HFFc6 (cell line): ENCODE data around the gene ALKAL2. TPM values are rescaled to one million over a fixed set of nuclear protein-coding genes. Genes with fewer than 3 reads are reported as not detected.

ENCODE experiments used
- DNase-seq: peaks from one replicate; pipeline ENCODE4 v3.0.0-alpha.2; 2018
- H3K27ac Mint-ChIP-seq: 2 replicates; pipeline ENCODE4 v1.8.0; 2020; ENCODE audit warnings: mild to moderate bottlenecking, mixed read lengths
- H3K27me3 Mint-ChIP-seq: 2 replicates; pipeline ENCODE4 v1.8.0; 2021; ENCODE audit warnings: mild to moderate bottlenecking, moderate library complexity, mixed read lengths; ENCODE audit not compliant: insufficient read depth
- H3K36me3 Mint-ChIP-seq: 2 replicates; pipeline ENCODE4 v1.8.0; 2021; ENCODE audit warnings: low read depth, mixed read lengths
- H3K4me1 Mint-ChIP-seq: 2 replicates; pipeline ENCODE4 v1.8.0; 2020; ENCODE audit warnings: low read depth, mixed read lengths
- H3K4me3 Mint-ChIP-seq: 2 replicates; pipeline ENCODE4 v1.8.0; 2020; ENCODE audit warnings: mild to moderate bottlenecking, moderate library complexity, mixed read lengths
- H3K9me3 Mint-ChIP-seq: 2 replicates; pipeline ENCODE4 v1.8.0; 2020; ENCODE audit warnings: mild to moderate bottlenecking, mixed read lengths
- total RNA-seq, 6 experiments: library from RNA; stranded (reverse); fragmentation: NEBNext Ultra II Directional; extraction: Animal tissue kit (Norgen Biotek cat#: 25700); gene quantifications; 2 replicates in 1 of 6; 3 replicates in 5 of 6; pipeline ENCODE4 v1.2.3, GENCODE V29; 2021
- TF ChIP-seq, protein P1 (sequence below): fragments of 200-600 bp; sonication (generic); IDR thresholded peaks from 2 replicates; pipeline ENCODE4 v1.5.0; 2021; ENCODE audit warnings: antibody characterized with exemption, mild to moderate bottlenecking

The ALKAL2 gene
- total RNA-seq, 6 experiments from 2014 or later, result not detected

DNA sequence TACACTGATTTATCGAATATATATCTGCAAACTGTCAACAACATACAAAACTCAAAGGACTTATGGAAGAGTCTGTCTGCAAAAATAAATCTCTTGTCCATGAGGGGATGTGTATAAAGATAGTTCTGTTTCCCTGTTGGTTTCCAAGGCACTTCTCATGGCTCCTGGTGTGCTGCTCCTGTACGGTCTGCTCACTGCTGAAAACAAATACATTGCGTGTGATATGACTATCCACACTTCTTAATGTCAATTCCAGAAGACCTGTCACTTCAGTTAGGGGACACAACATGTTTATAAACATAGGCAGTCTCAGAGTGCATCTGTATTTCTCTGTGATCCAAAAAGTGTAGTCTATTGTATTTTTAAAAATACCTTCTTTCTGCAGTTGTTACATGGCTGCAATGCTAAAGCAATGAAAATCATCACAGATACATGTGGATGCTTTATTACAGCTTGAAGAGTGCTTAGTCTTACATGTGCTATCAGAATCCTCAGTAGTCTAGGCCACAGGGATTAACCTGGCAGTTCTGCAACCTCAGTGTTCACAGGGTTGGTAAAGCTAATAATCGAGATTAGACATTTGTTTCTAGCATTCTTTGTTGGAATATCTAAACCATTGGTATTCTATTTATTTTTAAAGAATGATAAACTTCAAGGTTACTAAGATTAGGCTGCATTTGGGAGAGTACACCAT lies 7.8 kb downstream of the ALKAL2 start:
- TF ChIP-seq, protein P1, sequence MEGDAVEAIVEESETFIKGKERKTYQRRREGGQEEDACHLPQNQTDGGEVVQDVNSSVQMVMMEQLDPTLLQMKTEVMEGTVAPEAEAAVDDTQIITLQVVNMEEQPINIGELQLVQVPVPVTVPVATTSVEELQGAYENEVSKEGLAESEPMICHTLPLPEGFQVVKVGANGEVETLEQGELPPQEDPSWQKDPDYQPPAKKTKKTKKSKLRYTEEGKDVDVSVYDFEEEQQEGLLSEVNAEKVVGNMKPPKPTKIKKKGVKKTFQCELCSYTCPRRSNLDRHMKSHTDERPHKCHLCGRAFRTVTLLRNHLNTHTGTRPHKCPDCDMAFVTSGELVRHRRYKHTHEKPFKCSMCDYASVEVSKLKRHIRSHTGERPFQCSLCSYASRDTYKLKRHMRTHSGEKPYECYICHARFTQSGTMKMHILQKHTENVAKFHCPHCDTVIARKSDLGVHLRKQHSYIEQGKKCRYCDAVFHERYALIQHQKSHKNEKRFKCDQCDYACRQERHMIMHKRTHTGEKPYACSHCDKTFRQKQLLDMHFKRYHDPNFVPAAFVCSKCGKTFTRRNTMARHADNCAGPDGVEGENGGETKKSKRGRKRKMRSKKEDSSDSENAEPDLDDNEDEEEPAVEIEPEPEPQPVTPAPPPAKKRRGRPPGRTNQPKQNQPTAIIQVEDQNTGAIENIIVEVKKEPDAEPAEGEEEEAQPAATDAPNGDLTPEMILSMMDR, result no peak
- Mint-ChIP-seq H3K27ac (no peak overlapping the region), H3K27me3 (no peaks in the 10 kb centered on the region), H3K4me1 (peaks cover 21% of the 10 kb centered on the region), H3K4me3 (no peak overlapping the region), H3K9me3 (no peaks in the 10 kb centered on the region), H3K36me3 (peaks cover 17% of the 10 kb centered on the region)
- DNase-seq, result no peak

DNA sequence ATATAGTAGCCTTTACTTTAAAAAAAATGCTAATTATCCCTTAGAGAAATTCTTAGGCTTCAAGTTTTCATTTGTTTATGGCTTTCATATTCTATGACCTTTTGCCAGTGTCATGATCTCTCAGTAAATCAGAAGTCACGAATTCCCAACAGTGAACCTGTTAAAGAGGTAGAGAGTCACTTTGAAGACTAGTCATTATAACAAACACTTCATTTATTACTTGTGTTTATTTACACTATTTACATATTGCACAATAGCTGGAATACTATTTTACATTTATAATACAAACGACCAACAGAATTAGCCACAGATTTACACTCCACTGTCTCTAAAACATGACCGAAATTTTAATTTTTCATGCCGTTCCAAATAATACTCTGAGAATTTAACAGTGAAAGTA lies 8.5 kb downstream of the ALKAL2 start:
- H3K4me1 Mint-ChIP-seq, result peaks cover 14% of the 10 kb centered on the region
- no peak for DNase-seq
- peaks cover 21% of the 10 kb centered on the region for H3K36me3 Mint-ChIP-seq
- H3K4me3 Mint-ChIP-seq, result no peak overlapping the region
- no peaks in the 10 kb centered on the region for H3K9me3 Mint-ChIP-seq
- H3K27ac Mint-ChIP-seq, result no peak overlapping the region
- H3K27me3 Mint-ChIP-seq, result no peaks in the 10 kb centered on the region; the same call in 1 of the 2 replicates
- TF ChIP-seq, protein P1, result no peak

DNA sequence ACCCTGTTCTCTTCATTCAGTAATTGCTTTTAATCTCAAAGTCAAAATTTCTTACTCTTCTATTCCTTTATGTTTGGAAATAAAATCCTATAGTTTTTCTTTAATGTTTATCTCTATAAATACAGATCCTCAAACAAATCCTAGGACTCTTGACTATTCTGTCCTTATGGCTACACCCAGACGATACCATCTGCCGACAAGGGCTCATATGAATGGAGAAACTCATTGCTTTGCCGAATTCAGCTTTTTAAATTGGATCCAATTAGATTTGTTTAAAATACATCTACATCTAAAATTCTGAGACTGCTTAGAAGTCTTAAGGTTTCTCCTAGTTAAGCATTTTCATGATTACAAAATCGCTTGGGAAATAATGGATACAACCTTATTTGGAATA lies 9.0 kb downstream of the ALKAL2 start:
- no peak for DNase-seq
- H3K4me3 Mint-ChIP-seq, result no peak overlapping the region

DNA sequence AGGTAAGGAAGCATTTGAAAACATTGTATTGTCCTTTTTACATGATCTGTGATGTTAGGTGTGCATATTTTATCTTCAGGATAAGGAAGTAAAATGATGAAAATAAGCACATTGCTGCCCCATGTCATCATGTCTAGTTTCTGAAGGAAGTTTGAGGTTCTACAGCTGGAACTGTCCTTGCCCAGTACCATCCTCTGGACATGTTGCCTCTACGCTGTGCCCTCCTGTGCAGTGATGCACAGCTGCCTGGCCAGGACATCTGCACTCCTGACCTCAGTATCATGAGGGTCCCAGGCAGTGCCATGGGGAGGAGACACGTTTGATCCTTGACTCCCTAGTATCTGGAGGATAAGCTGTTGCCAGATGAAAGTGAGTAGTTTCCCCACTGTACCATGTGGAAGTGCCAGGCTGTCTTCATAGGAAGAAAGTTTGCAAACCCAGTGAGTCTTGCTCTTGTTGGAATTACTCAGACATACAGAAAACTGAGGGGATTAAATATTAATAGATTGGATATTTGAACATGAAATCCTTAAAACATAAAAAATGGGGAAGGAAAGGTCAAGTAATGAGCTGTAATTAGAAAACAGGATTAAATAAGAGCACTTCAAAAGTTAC lies 9.5 kb downstream of the ALKAL2 start:
- no peaks in the 10 kb centered on the region for H3K9me3 Mint-ChIP-seq
- peaks cover 18% of the 10 kb centered on the region for H3K36me3 Mint-ChIP-seq
- no peak overlapping the region for H3K4me3 Mint-ChIP-seq
- no peak for DNase-seq
- peaks cover 4% of the 10 kb centered on the region for H3K4me1 Mint-ChIP-seq
- TF ChIP-seq, protein P1, result no peak
- no peaks in the 10 kb centered on the region; the same call in 1 of the 2 replicates for H3K27me3 Mint-ChIP-seq
- no peak overlapping the region for H3K27ac Mint-ChIP-seq

More for the DNA sequence above, 9.0 kb downstream of the ALKAL2 start:
- no peaks in the 10 kb centered on the region; the same call in 1 of the 2 replicates for H3K27me3 Mint-ChIP-seq
- no peak overlapping the region for H3K27ac Mint-ChIP-seq
- no peaks in the 10 kb centered on the region for H3K9me3 Mint-ChIP-seq
- H3K4me1 Mint-ChIP-seq, result peaks cover 9% of the 10 kb centered on the region
- TF ChIP-seq, protein P1, result no peak
- peaks cover 21% of the 10 kb centered on the region for H3K36me3 Mint-ChIP-seq

DNA sequence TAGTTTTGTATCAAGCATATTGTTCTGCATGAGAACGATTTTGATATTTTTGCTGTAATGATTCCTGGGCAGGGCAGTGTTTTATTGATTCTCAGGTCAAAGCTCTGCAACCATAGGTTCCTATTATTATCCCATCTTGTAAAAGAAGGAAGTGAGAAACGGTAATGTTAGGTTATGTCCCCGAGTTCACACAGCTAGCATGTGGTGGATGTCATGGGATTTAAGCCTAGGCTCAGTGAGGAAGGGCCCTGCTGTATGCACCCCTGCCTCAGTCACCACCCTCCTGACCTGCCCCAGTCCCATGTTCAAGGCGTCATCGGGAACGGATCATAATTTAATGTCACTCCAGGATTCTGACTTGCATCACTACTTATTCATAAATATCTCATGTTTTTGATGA lies 12.4 kb downstream of the ALKAL2 start:
- Mint-ChIP-seq H3K36me3 (peaks cover 25% of the 10 kb centered on the region), H3K4me3 (no peak overlapping the region), H3K9me3 (no peaks in the 10 kb centered on the region), H3K27me3 (no peaks in the 10 kb centered on the region; the same call in 1 of the 2 replicates), H3K27ac (no peak overlapping the region), H3K4me1 (peaks cover 7% of the 10 kb centered on the region; the same call in 1 of the 2 replicates)
- no peak for DNase-seq
- TF ChIP-seq, protein P1, result no peak
